ENCODE results near the gene IL4I1. TPM values are rescaled to one million over a fixed set of nuclear protein-coding genes. Genes with fewer than 3 reads are reported as not detected.

IL4I1 gene
- total RNA-seq, 5 donors from 2014 or later (not counting 1 experiment from before 2014, with no cell fraction given), result 2.0 to 12.4 (median 4.0) TPM

DNA sequence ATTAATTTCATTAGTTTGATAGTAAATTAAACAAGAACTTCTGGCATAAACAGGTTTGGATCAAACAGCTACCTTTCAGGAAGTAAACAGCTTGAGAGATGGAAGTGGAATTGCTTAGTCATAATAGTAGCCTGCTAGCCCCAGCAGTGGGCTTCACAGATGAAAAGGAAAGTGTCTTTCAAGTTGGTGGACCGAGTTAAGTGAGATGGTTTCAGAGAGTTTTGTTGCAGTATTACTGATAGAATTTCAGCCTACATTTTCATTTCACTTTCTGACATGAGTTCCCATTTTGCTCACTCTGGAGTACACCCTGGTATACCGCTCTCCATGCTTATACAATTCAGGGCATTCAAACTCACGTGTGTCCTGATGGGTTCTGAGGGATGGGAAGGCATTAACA, 47.7 kb downstream of the IL4I1 start:
- no peaks in the 10 kb centered on the region for H3K9me3 ChIP-seq
- H3K4me1 ChIP-seq (ENCODE audit: control insufficient read depth in 1 of 2, extremely low read depth in 1 of 2, insufficient read depth in 2 of 2, low read length in 2 of 2), result peaks cover 10 to 37% of the 10 kb centered on the region in 2 experiments
- DNase-seq (no peak), ATAC-seq (replicated peaks in 1 of 4) (no peak)
- no peaks in the 10 kb centered on the region for H3K36me3 ChIP-seq (ENCODE audit: control insufficient read depth in 2 of 2, extremely low read depth in 1 of 2, insufficient read depth in 1 of 2, low read length in 1 of 2)
- ChIA-PET CTCF (interaction anchor here in 1 of 2 donors (1.0 kb wide), 1 partner anchor 131 kb away, joined by 3 read pairs; no protein-coding TSS in a partner anchor), POLR2A (interaction anchor here in 1 of 2 donors (0.7 kb wide), 1 partner anchor 19 kb away, joined by 3 read pairs; no protein-coding TSS in a partner anchor)
- Mint-ChIP-seq H3K27me3 (no peaks in the 10 kb centered on the region), H3K36me3 (peaks cover 4% of the 10 kb centered on the region), H3K9me3 (peaks cover 0 to 5% (median 5%) of the 10 kb centered on the region in 3 donors), H3K27ac (peak overlapping the region; percentile 14 to 34), H3K4me1 (peaks cover 32 to 44% (median 40%) of the 10 kb centered on the region in 3 donors), H3K4me3 (peak overlapping the region; percentile 53 to 71 (median 59))
- 68% methylated on average over 2 of the region's 3 CpGs for WGBS (ENCODE audit: insufficient coverage)
- H3K27ac ChIP-seq (ENCODE audit: low read length), result no peak overlapping the region
- no peak overlapping the region for H3K4me3 ChIP-seq (ENCODE audit: control insufficient read depth in 1 of 2, extremely low read depth in 1 of 2, low read length in 1 of 2)
- H3K27me3 ChIP-seq (replicated peaks in 1 of 2; ENCODE audit: control insufficient read depth in 2 of 2, extremely low read depth in 1 of 2, insufficient read depth in 2 of 2, low read length in 1 of 2), result no peaks in the 10 kb centered on the region

GRCh38 chr19:49847731-49848696, 48.7 kb downstream of the IL4I1 start:
- DNase-seq (peak in 1 of 35 experiments; percentile 56), ATAC-seq (replicated peaks in 1 of 4) (no peak)
- Mint-ChIP-seq H3K4me1 (peaks cover 32 to 37% (median 33%) of the 10 kb centered on the region in 3 donors), H3K9me3 (peaks cover 0 to 5% (median 5%) of the 10 kb centered on the region in 3 donors), H3K36me3 (peaks cover 4% of the 10 kb centered on the region), H3K27ac (peak overlapping the region in 1 of 2 donors; percentile 46), H3K4me3 (peak overlapping the region in 1 of 3 donors; percentile 13), H3K27me3 (no peaks in the 10 kb centered on the region)
- Histone ChIP-seq H3K27ac (ENCODE audit: low read length) (no peak overlapping the region), H3K4me3 (ENCODE audit: control insufficient read depth in 1 of 2, extremely low read depth in 1 of 2, low read length in 1 of 2) (no peak overlapping the region), H3K36me3 (ENCODE audit: control insufficient read depth in 2 of 2, extremely low read depth in 1 of 2, insufficient read depth in 1 of 2, low read length in 1 of 2) (no peaks in the 10 kb centered on the region), H3K27me3 (replicated peaks in 1 of 2; ENCODE audit: control insufficient read depth in 2 of 2, extremely low read depth in 1 of 2, insufficient read depth in 2 of 2, low read length in 1 of 2) (no peaks in the 10 kb centered on the region), H3K9me3 (no peaks in the 10 kb centered on the region), H3K4me1 (ENCODE audit: control insufficient read depth in 1 of 2, extremely low read depth in 1 of 2, insufficient read depth in 2 of 2, low read length in 2 of 2) (peaks cover 10 to 28% of the 10 kb centered on the region in 2 experiments)
- ChIA-PET POLR2A (interaction anchor here in 1 of 2 donors (0.7 kb wide), 1 partner anchor 20 kb away, joined by 3 read pairs; no protein-coding TSS in a partner anchor), CTCF (interaction anchor here (0.6 to 1.0 kb wide), 4 partner anchors 27 to 1700 kb away, joined by 3 to 4 read pairs (median 3); no protein-coding TSS in a partner anchor)
- WGBS (ENCODE audit: insufficient coverage), result 94% methylated on average over 3 of the region's 10 CpGs

- POLR2A ChIA-PET, result no interaction called here
- no peak overlapping the region for H3K27ac Mint-ChIP-seq
Measured at GRCh38 chr19:49846408-49846807, 50.3 kb downstream of the IL4I1 start.

GRCh38 chr19:49845414-49845813, 51.3 kb downstream of the IL4I1 start:
- no peaks in the 10 kb centered on the region for H3K27me3 Mint-ChIP-seq
- DNase-seq (no peak), ATAC-seq (replicated peaks in 1 of 4) (no peak)
- H3K9me3 Mint-ChIP-seq, result peaks cover 0 to 5% (median 5%) of the 10 kb centered on the region in 3 donors
- peaks cover 4% of the 10 kb centered on the region for H3K36me3 Mint-ChIP-seq
- POLR2A ChIA-PET, result no interaction called here
- H3K36me3 ChIP-seq (ENCODE audit: control insufficient read depth in 2 of 2, extremely low read depth in 1 of 2, insufficient read depth in 1 of 2, low read length in 1 of 2), result no peaks in the 10 kb centered on the region
- no peaks in the 10 kb centered on the region for H3K9me3 ChIP-seq
- no peak overlapping the region for H3K27ac ChIP-seq (ENCODE audit: low read length)
- CTCF ChIA-PET, result no interaction called here
- peaks cover 21 to 25% (median 22%) of the 10 kb centered on the region in 3 donors for H3K4me1 Mint-ChIP-seq
- 100% methylated on average over 2 of the region's 3 CpGs for WGBS (ENCODE audit: insufficient coverage)
- H3K27ac Mint-ChIP-seq, result no peak overlapping the region
- H3K27me3 ChIP-seq (replicated peaks in 1 of 2; ENCODE audit: control insufficient read depth in 2 of 2, extremely low read depth in 1 of 2, insufficient read depth in 2 of 2, low read length in 1 of 2), result no peaks in the 10 kb centered on the region
- H3K4me1 ChIP-seq (ENCODE audit: control insufficient read depth in 1 of 2, extremely low read depth in 1 of 2, insufficient read depth in 2 of 2, low read length in 2 of 2), result peaks cover 0 to 14% of the 10 kb centered on the region in 2 experiments
- no peak overlapping the region for H3K4me3 ChIP-seq (ENCODE audit: control insufficient read depth in 1 of 2, extremely low read depth in 1 of 2, low read length in 1 of 2)
- H3K4me3 Mint-ChIP-seq, result no peak overlapping the region

More at GRCh38 chr19:49846408-49846807, 50.3 kb downstream of the IL4I1 start:
- CTCF ChIA-PET, result no interaction called here
- H3K4me1 ChIP-seq (ENCODE audit: control insufficient read depth in 1 of 2, extremely low read depth in 1 of 2, insufficient read depth in 2 of 2, low read length in 2 of 2), result peaks cover 0 to 14% of the 10 kb centered on the region in 2 experiments
- H3K4me3 Mint-ChIP-seq, result no peak overlapping the region
- H3K27me3 ChIP-seq (replicated peaks in 1 of 2; ENCODE audit: control insufficient read depth in 2 of 2, extremely low read depth in 1 of 2, insufficient read depth in 2 of 2, low read length in 1 of 2), result no peaks in the 10 kb centered on the region
- peaks cover 4% of the 10 kb centered on the region for H3K36me3 Mint-ChIP-seq
- no peaks in the 10 kb centered on the region for H3K9me3 ChIP-seq
- no peak overlapping the region for H3K4me3 ChIP-seq (ENCODE audit: control insufficient read depth in 1 of 2, extremely low read depth in 1 of 2, low read length in 1 of 2)
- WGBS (ENCODE audit: insufficient coverage), result no CpG with 5 or more reads among the region's 5 CpGs
- no peaks in the 10 kb centered on the region for H3K27me3 Mint-ChIP-seq
- H3K4me1 Mint-ChIP-seq, result peaks cover 21 to 25% (median 22%) of the 10 kb centered on the region in 3 donors
- DNase-seq (no peak), ATAC-seq (replicated peaks in 1 of 4) (no peak)
- H3K9me3 Mint-ChIP-seq, result peaks cover 0 to 5% (median 5%) of the 10 kb centered on the region in 3 donors
- no peak overlapping the region for H3K27ac ChIP-seq (ENCODE audit: low read length)
- no peaks in the 10 kb centered on the region for H3K36me3 ChIP-seq (ENCODE audit: control insufficient read depth in 2 of 2, extremely low read depth in 1 of 2, insufficient read depth in 1 of 2, low read length in 1 of 2)

DNA sequence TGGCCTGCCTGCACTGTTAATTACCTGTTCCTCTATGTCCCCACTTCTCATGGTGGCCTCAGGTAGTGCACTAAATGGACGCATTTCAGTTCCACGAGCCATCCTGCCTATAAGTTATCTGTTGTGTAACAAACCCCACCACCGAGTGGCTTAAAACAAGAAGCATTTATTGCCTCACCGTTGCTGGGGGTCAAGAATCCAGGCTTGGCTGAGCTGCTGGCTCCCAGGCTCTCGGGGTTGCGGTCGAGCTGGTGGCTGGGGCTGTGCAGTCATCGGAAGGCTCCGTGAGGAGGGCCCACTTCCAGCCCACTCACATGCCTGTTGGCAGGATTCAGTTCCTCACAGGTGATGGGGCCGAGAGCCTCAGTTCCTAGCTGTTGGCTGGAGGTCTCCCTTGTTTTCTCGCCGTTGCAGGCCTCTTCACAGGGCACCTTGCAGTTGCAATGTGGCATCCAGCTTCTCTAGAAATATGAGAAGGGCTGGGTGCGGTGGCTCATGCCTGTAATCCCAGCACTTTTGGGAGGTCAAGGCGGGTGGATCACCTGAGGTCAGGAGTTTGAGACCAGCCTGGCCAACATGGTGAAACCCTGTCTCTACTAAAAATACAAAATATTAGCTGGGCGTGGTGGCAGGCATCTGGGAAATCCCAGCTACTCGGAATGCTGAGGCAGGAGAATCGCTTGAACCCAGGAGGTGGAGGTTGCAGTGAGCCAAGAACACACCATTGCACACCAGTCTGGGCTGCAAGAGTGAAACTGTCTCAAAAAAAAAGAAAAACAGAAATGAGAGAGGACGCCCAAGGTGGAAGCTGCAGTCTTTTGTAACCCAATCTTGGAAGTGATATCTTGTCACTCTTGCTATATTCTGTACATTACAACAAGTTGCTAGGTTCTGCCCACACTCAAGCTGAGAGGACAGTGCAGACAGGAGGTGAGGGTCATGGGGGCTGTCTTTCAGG, 52.3 kb downstream of the IL4I1 start:
- no peak for ATAC-seq (replicated peaks in 1 of 4)

More for the DNA sequence above, 52.3 kb downstream of the IL4I1 start:
- H3K27ac Mint-ChIP-seq, result no peak overlapping the region
- no peak overlapping the region for H3K4me3 Mint-ChIP-seq
- Histone ChIP-seq H3K27ac (ENCODE audit: low read length) (no peak overlapping the region), H3K36me3 (ENCODE audit: control insufficient read depth in 2 of 2, extremely low read depth in 1 of 2, insufficient read depth in 1 of 2, low read length in 1 of 2) (peaks cover 0 to 4% of the 10 kb centered on the region in 2 donors), H3K4me1 (ENCODE audit: control insufficient read depth in 1 of 2, extremely low read depth in 1 of 2, insufficient read depth in 2 of 2, low read length in 2 of 2) (peaks cover 0 to 7% of the 10 kb centered on the region in 2 experiments), H3K27me3 (replicated peaks in 1 of 2; ENCODE audit: control insufficient read depth in 2 of 2, extremely low read depth in 1 of 2, insufficient read depth in 2 of 2, low read length in 1 of 2) (no peaks in the 10 kb centered on the region), H3K9me3 (no peaks in the 10 kb centered on the region), H3K4me3 (ENCODE audit: control insufficient read depth in 1 of 2, extremely low read depth in 1 of 2, low read length in 1 of 2) (no peak overlapping the region)
- CTCF ChIA-PET, result no interaction called here
- H3K9me3 Mint-ChIP-seq, result peaks cover 0 to 5% (median 5%) of the 10 kb centered on the region in 3 donors
- 90% methylated on average over 15 of the region's 18 CpGs for WGBS (ENCODE audit: insufficient coverage)
- no peak for DNase-seq
- peaks cover 4% of the 10 kb centered on the region for H3K36me3 Mint-ChIP-seq
- POLR2A ChIA-PET, result no interaction called here
- H3K27me3 Mint-ChIP-seq, result no peaks in the 10 kb centered on the region
- H3K4me1 Mint-ChIP-seq, result peaks cover 14 to 17% (median 14%) of the 10 kb centered on the region in 3 donors

Measured in T-cell (primary cell).